ENCODE measurements around the gene PLEKHA4.
"Not testable (repeated sequence)": the region's sequence is repeated elsewhere in the genome, so short reads cannot be mapped to it uniquely, and the experiment has no call there.

PLEKHA4 gene

GRCh38 chr19:48868114-48868886, at the start of gene PLEKHA4:
Gene PLEKHA4 (minus strand): TSS chr19:48868617. CDS start chr19:48867620, 997 bp downstream.
- no peak for DNase-seq

DNA sequence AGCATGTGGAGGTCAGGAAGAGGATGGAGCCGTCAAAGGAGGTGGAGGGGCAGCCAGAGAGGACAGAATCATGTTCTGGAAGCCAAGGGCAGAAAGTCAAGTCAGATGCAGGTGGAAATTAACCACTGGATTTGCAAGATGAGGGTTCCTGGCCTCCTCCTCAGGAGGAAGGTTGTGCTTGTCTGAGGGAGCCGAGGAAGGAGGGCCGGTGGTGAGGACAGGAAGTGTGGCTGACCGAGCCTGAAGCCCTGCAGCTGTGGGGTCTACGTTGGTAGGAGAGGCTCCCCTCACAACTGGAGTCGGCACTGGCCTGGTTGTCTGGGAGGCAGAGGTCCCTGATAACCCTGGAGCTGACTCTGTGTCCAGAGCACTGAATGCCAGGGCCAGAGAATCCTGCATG, 49.7 kb upstream of the PLEKHA4 start:
- DNase-seq, result no peak

DNA sequence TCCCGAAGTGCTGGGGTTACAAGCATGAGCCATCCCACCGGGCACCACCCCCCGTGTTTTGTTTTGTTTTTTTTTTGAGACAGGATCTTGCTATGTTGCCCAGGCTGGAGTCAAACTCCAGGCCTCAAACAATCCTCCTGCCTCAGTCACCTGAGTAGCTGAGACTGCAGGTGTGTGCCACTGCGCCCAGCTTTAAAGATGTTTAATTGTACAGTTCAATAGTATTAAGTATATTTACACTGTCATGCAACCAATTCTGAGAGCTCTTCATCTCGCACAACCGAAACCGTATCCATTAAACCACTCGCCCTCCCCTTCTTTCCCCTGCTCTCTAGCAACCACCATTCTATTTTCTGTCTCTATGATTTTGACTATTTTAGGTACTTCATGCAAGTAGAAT, 47.3 kb upstream of the PLEKHA4 start:
- DNase-seq, result no peak

DNA sequence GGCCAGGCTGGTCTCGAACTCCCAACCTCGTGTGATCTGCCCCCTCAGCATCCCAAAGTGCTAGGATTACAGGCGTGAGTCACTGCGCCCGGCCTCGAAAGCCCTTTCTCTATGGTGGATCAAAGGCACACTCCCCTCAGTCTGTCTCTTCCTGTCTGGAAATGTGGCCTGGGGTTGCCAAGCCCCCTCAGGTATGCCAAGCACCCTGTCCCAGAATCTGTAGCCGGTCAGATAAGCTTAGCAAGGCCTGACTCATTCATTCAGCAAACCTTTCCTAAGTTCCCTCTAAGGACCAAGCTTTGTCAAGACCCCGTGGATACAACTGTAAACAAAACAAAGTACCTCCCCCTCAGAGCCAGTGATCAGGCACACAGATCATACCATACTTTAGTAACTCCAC, 45.8 kb upstream of the PLEKHA4 start:
- no peak for DNase-seq

GRCh38 chr19:48913114-48913889, 44.9 kb upstream of the PLEKHA4 start:
- no peak for DNase-seq

DNA sequence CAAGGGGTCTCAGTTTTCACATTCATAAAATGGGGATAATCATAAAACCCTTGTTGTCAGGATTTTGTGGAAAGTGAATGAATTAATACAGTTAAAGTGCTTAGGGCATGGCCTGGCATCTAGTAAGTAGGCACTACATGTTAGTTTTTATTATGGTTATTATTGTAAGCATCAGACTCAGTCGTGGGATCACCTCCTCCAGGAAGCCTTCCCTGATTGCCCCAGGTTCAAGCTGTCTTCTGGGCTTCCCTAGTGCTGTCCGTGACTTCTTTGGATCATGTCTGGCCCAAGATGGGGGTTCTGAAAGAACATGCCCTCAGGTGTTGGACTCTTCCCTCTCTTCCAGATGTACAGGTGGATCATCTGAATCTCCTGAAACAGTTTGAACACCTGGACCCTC, 42.4 kb upstream of the PLEKHA4 start:
- no peak for DNase-seq

DNA sequence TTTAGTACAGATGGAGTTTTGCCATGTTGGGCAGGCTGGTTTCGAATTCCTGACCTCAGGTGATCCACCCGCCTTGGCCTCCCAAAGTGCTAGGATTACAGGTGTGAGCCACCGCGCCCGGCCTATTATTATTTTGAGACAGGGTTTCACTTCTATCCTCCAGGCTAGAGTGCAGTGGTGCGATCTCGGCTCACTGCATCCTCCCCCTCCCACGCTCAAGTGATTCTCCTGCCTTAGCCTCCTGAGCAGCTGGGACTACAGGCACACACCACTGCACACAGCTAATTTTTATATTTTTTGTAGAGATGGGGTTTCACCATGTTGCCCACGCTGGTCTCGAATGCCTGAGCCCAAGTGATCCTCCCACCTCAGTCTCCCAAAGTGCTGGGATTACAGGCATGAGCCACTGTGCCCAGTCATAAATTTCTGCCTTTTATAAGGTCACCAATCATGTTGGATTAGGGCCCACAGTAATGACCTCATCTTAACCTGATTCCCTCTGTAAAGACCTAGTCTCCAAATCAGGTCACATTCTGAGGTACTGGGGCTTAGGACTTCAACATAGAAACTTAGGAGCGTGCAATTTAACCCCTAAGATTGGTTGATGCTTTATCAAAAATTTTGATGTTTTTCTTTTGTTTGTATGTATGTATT, 41.1 kb upstream of the PLEKHA4 start:
- DNase-seq, result not testable (repeated sequence)

- DNase-seq, result no peak
Observed at GRCh38 chr19:48907671-48908070, 39.3 kb upstream of the PLEKHA4 start.

- DNase-seq, result no peak
Observed at GRCh38 chr19:48906324-48906723, 37.9 kb upstream of the PLEKHA4 start.

DNA sequence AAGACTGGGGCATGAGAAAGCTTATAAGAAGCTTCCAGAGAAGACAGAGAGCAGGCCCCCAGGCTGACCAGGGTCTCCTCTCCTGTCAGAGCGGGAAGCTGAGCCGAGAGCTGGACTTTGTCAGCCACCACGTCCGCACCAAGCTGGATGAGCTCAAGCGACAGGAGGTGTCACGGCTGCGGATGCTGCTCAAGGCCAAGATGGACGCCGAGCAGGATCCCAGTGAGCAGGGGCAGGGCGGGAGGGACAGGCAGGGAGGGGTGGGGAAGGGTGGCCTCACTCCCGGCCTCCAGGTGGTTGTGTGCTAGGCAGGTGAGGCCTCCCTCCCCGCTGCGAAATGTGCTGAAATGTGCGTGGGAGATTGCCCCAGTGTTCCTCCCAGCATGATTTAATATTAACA, 37.2 kb upstream of the PLEKHA4 start:
- no peak for DNase-seq

DNA sequence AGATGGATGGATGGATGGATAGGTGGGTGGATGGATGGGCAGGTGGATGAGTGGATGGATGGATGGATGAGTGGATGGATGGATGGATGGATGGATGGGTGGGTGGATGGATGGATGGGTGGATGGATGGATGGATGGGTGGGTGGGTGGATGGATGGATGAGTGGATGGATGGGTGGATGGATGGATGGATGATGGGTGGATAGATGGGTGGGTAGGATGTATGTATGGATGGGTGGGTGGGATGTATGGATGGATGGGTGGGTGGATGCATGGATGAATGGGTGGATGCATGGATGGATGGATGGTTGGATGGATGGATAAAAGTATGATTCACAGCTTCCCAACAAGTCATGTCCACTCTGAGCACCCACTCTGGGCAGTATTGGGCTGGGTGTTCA, 35.4 kb upstream of the PLEKHA4 start:
- DNase-seq, result not testable (repeated sequence)

GRCh38 chr19:48902291-48902690, 33.9 kb upstream of the PLEKHA4 start:
- not testable (repeated sequence) for DNase-seq

GRCh38 chr19:48900477-48901406, 32.3 kb upstream of the PLEKHA4 start:
- DNase-seq, result no peak

- peak; percentile 98 for DNase-seq
Observed at GRCh38 chr19:48899781-48900476, 31.5 kb upstream of the PLEKHA4 start, which contains the start of gene NUCB1. Gene NUCB1 (plus strand): TSS chr19:48900312. CDS start chr19:48900797, 485 bp downstream.

DNA sequence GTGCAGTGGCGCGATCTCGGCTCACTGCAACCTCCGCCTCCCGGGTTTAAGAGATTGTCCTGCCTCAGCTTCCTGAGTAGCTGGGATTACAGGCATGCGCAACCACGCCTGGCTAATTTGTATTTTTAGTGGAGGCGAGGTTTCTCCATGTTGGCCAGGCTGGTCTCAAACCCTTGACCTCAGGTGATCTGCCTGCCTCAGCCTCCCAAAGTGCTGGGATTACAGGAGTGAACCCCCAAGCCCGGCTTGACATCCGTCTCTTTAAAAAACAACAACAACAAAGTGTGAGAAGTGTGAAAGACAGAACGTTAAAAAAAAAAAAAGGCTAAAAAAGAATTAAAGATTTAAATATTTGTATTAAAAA, 31.0 kb upstream of the PLEKHA4 start:
- DNase-seq, result not testable (repeated sequence)

- no peak for DNase-seq
Observed at GRCh38 chr19:48897181-48897580, 28.8 kb upstream of the PLEKHA4 start.

DNA sequence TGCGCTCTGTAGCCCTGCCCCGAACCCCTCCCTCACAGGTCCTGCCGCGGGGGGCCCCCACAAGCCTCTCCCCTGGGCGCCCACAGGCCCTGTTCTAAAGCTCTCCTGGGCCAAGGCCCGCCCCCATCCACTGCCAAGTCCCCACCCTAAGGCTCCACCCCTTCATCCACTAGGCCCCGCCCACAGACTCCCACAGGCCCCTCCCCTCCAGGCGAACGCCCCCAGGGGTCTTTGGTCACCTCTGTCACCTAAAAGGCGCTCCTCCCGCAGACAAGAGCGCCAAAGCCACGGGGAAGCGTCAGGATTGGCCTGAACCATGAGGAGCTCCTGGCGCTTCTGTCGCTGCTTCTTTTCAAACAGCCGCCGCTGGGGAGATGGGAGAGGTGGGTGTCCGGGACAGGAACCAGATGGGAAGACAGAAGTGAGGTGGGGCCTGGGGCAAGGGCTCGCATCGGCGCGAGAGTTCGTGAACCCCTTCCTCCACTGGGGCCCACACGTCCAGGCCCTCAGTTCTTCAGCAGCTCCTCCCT, 27.8 kb upstream of the PLEKHA4 start:
- no peak for DNase-seq

- DNase-seq, result no peak
Observed at GRCh38 chr19:48895226-48895625, 26.8 kb upstream of the PLEKHA4 start.

DNA sequence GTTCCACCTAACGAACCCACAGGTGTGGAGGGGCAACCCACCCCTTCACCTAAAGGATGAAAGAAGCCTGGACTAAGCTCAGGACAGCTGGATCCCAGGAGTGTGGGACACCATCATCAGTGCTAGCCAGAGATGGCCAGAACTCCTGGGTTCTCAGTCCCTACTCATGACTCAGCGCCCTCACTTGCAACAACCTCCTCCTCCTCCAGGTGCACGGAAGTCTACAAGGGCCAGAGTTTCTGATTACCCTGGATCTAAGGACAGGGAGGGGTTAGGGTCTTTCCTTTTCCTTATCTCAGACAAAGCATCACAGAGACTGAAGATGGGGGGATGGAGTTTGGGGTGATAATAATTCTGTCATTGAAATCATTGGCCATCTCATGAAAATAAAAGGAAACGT, 22.1 kb upstream of the PLEKHA4 start:
- no peak for DNase-seq

DNA sequence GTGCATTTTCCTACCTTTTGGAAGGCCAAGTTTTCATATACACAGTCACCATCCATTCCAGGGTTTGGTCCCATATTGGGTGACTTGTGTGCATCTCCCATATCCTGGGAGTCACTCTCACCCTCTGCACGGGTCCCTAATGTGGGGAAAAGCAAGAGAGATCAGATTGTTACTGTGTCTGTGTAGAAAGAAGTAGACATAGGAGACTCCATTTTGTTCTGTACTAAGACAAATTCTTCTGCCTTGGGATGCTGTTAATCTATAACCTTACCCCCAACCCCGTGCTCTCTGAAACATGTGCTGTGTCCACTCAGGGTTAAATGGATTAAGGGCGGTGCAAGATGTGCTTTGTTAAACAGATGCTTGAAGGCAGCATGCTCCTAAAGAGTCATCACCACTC, 21.1 kb upstream of the PLEKHA4 start:
- DNase-seq, result not testable (repeated sequence)

DNA sequence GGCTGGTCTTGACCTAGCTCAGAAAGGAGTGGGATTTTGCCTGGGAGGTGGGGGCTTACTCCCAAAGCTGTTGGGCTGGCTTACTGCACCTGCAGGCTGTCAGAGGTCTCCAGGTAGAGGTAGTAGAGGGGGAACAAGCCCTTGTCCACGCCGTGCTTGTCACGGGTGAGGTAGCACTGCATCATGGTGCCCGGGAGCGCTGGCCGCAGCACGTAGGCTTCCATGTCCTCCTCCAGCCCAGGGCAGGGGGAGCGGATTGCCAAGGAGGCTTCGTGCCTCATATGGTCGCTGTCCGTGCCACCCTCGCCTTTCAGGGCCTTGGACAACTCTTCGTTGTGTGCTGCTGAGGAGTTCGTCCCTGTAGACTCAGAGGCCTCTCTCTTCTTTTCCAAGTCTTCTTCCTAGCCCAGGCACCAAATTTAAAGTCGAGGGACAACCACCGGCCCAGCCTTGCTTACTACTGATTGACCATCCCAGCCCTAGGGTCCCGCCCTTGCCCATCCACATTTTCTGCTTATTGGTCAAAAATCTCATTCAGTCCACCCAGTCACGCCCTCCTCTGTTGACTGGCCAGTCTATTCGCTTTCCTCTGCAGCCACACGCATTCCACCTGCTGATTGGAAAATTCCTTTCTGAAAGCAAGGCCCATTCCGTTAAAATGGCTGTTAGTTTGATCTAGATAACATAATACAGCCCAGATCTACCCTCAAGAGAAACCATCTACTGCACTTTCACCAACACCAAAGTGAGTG, 19.6 kb upstream of the PLEKHA4 start:
- DNase-seq, result no peak

Measured in amniotic stem cell (primary cell).